HCT116 (cell line): ENCODE results near the gene STX16.

ENCODE experiments used
- CEBPB ChIP-seq: IDR thresholded peaks from 2 replicates; pipeline ENCODE4 v1.6.1; 2012; ENCODE audit warnings: low read depth
- CTCF ChIP-seq, 3 experiments: fragments of 200-600 bp in 1 of 3; sonication (generic) in 1 of 3; IDR thresholded peaks in 2 of 3; conservative IDR thresholded peaks in 1 of 3; 2 replicates each; pipeline ENCODE4 v1.5.1; 2012 to 2017; ENCODE audit warnings: low read depth in 2 of 3, low read length in 2 of 3, antibody characterized with exemption in 1 of 3, borderline replicate concordance in 1 of 3, control low read depth in 1 of 3, mild to moderate bottlenecking in 1 of 3, mixed read lengths in 1 of 3, mixed run types in 1 of 3, moderate library complexity in 1 of 3; ENCODE audit not compliant: insufficient read depth in 1 of 3
- FOSL1 ChIP-seq: IDR thresholded peaks from 2 replicates; pipeline ENCODE4 v1.6.1; 2012; ENCODE audit warnings: low read depth
- RAD21 ChIP-seq: IDR thresholded peaks from 2 replicates; pipeline ENCODE4 v1.6.1; 2012; ENCODE audit warnings: low read depth, mild to moderate bottlenecking

- no peak for TF ChIP-seq FOSL1
- TF ChIP-seq RAD21 = no peak
- no peak for TF ChIP-seq CEBPB
- no peak for TF ChIP-seq CTCF (IDR thresholded peaks at IDR 0.05 in 2 of 3, conservative IDR thresholded peaks at IDR 0.05 in 1 of 3; ENCODE audit: borderline replicate concordance in 1 of 3, insufficient read depth in 1 of 3, low read depth in 2 of 3, low read length in 2 of 3)
Measured at GRCh38 chr20:58706975-58707681, 56.0 kb downstream of the STX16 start.
